Activated effector memory CD4-positive, alpha-beta T cell treated with anti-CD3 and anti-CD28 coated beads, Interleukin-2, amount 50 U/mL, for 16 hours (primary cell): Measurements from ENCODE around the gene FIZ1.

Experiments
- DNase-seq: peaks from one replicate; pipeline ENCODE4 v3.0.0-alpha.2; 2020

The FIZ1 gene, protein sequence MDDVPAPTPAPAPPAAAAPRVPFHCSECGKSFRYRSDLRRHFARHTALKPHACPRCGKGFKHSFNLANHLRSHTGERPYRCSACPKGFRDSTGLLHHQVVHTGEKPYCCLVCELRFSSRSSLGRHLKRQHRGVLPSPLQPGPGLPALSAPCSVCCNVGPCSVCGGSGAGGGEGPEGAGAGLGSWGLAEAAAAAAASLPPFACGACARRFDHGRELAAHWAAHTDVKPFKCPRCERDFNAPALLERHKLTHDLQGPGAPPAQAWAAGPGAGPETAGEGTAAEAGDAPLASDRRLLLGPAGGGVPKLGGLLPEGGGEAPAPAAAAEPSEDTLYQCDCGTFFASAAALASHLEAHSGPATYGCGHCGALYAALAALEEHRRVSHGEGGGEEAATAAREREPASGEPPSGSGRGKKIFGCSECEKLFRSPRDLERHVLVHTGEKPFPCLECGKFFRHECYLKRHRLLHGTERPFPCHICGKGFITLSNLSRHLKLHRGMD

DNA sequence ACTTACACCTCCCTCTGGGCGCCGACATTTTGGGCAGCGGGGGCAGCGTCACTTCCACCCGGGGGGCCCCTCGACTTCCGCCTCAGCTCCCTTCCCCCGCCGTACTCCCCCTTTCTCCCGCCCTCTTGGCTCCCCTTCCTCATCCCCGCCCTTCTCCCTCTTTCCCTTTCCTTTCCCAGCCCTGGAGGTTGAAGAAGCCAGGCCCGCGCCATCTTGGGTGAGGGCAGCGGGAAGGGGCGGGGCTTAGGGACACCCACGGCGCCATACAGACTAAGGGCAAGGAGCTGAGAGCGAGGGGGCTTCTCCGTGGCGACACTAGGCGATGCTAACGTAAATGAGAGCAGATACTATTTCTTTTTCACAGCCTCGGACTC lies at the start of gene FIZ1:
Gene FIZ1 (minus strand): TSS at position 50 of the 374 bp plus-strand sequence. CDS start 1,652 bp downstream, outside the sequence.
- peak; percentile 98 for DNase-seq

DNA sequence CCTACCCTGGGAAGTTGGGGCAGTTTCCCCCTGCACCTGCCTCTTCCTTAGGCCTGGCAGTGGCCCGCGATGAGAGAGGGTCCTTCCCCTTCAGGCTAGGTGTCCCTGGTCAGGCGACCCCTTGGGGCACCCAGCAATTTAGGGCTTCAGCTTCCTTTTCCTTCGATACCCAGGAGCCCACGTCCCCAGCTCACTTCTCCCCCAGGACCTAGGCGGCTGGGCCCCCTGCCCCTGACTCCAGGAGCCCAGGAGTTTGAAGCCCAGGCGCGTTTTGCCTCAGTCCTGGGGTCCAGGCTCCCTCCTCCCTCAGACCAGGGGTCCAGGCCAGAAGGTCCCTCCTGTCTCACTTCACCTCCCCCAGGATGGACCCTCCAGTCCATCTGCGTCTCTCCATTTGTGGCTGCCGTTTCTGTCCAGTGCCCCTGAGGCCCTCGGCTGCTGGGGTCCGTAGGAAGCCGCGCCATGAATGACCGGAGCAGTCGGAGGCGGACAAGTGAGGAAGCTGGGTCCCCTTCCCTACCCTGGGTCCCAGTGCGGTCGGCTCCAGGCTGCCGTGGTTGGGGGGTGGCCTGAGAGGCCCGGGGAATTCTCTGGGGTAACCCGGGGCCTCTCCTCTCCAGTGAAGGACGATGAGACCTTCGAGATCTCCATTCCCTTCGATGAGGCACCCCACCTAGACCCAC lies 49.4 kb upstream of the FIZ1 start:
- no peak for DNase-seq

- peak; percentile 78 for DNase-seq
Observed at GRCh38 chr19:55647732-55648584, 48.6 kb upstream of the FIZ1 start, which contains the start of gene CCDC106. Gene CCDC106, plus strand, starts transcription at chr19:55648212. Its CDS starts 835 bp downstream, at chr19:55649047.

DNA sequence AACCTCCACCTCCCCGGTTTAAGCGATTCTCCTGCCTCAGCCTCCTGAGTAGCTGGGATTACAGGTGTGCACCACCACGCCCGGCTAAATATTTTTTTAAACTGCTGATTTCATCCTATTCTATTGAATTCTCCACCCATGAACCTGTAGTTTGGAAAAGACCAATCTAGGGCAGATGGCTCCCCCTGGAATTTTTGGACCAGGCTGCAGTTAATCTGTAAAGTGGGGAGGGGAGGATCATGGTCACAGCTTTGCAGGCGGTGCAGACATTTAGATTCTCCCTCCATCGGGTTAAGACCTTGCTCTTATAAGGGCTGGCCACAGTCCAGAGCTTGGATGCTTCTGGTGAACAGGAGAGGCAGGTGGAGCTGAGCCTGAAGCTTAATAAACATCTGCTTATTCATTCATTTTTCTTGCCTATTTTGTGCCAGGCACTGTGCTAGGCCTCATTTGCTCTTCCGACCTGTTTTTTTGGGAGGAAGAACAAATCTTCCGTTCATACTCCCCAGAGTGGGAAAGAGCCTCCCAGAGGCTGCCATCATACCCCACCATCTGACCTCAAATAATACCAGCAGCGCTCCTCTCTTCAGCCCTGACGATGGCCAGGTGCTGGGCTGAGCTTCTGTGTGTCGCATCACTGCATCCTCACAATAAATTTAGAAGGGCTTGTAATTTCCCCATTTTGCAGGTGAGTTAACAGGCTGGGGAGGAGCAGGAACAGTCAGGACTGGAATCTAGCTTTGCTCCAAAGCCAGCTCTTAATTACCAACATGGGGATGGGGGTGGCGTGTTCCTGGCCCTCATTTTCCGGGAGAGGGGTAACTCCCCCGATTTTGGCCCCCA lies 47.8 kb upstream of the FIZ1 start:
- DNase-seq: no peak

GRCh38 chr19:55645512-55645881 lies 46.2 kb upstream of the FIZ1 start:
- no peak for DNase-seq

GRCh38 chr19:55644842-55645511 lies 45.7 kb upstream of the FIZ1 start:
- DNase-seq: no peak

DNA sequence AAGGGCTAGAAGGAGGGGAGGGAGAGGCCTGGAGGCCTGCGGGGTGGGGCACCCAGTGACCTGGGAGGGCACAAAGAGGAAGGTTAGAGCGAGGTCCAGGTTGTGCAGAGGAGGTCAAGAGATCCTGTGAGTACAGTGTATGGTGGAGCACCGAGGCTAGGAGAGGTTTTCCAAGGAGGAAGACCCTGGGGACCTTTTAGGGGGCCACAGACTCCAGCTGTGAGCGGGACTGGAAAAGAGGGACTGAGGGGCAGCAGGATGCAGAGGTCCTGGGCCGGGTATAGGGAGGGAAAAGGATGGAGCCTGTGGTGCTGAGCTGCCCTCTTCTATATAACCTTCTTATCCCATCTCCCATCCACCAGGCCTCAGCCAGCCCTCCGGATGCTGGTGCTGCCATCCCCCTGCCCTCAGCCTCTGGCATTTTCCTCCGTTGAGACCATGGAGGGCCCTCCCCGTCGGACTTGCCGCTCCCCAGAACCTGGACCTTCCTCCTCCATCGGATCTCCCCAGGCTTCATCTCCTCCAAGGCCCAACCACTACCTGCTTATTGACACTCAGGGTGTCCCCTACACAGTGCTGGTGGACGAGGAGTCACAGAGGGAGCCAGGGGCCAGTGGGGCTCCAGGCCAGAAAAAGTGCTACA lies 45.0 kb upstream of the FIZ1 start:
- DNase-seq: no peak

GRCh38 chr19:55643887-55644176 lies 44.5 kb upstream of the FIZ1 start:
- DNase-seq: no peak

GRCh38 chr19:55643003-55643886 lies 43.9 kb upstream of the FIZ1 start, which contains the start of gene ZNF581:
Gene ZNF581, plus strand, starts transcription at chr19:55643649. Its CDS starts 923 bp downstream, at chr19:55644572.
- DNase-seq: peak; percentile 93

DNA sequence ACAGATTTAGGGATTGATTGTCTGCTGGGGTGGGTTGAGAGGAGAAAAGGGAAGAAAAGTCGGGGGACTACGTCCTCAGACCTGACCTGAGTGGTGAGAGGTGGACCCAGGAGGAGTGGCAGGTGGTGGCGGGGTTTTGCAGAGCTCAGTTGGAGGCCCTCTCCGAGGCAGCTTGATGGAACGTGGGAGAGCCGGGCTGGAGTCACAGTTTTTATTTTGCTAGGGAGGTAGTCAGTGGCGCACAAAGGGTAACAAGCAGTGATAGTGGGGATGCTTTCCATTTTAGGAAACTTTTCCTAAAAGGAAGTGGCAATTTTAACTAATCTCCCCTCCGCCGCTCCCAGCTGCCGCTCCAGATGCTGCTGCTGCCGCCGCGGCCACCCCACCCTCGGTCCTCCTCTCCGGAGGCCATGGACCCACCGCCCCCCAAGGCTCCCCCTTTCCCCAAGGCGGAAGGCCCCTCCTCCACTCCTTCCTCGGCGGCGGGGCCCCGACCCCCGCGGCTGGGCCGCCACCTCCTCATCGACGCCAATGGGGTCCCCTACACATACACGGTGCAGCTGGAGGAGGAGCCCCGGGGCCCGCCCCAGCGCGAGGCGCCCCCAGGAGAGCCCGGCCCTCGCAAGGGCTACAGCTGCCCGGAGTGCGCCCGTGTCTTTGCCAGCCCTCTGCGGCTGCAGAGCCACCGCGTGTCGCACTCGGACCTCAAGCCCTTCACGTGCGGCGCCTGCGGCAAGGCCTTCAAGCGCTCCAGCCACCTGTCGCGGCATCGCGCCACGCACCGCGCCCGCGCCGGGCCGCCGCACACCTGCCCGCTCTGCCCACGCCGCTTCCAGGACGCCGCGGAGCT lies 43.1 kb upstream of the FIZ1 start:
- DNase-seq: peak; percentile 76

DNA sequence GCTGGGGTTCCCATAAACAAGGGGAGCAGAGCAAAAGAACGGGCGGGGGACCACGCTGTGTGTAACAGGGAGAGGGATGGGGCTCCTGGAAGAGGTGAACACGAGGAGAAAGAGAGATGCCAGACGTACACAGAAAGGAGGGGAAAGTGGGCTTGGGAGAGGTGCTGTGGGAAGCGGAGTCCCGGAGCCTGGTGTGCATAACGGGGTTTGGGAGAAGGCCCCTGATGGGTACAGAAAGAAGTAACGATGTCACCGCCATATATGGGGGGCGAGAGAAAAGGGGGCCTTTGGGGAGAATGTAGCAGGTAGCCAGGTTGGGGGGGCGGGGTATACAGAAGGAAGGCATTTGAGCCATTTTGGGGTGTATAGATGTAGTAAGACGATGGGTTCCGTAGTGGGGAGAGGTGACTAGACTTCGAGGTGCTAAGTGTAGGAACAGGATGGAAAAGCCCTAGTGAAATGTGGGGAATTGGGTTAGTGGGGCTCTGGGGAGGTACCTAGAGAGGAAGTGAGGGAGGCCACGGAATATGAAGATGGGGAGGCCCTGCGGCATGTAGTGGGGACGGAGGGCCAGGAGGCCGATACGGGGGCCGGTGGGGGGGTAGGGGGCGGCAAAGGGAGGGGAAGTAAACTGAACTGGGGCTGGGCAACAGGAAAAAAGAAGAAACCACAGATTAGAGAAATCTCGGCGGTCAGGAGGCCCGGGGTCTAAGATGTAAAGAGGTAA lies 42.3 kb upstream of the FIZ1 start:
- no peak for DNase-seq

- peak; percentile 86 for DNase-seq
Observed at GRCh38 chr19:55640577-55641425, 41.5 kb upstream of the FIZ1 start, which contains the start of gene ZNF580. Gene ZNF580, plus strand, starts transcription at chr19:55641002. Its CDS starts 1,507 bp downstream, at chr19:55642509.

GRCh38 chr19:55640043-55640576 lies 40.8 kb upstream of the FIZ1 start:
- peak; percentile 91 for DNase-seq

GRCh38 chr19:55638864-55639359 lies 39.6 kb upstream of the FIZ1 start:
- peak; percentile 88 for DNase-seq

DNA sequence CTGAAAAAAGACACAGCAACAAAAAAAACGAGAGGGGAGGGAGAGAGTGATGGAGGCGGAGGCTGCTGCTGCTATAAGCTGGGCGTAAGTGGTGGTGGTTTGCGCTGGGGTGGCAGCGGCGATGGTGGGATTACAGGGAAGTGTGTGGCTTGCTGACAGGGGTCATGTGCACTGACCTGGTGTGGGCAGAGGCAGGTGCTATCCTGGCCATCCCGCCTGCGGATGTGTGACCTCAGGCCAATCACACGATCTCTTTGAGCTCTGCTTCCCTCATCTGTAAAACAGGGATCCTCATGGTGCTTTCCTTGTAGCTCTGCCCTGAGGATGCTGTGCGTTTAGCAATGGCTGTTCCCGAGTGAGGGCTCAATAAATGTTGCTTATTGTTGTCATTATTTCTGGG lies 38.2 kb upstream of the FIZ1 start:
- no peak for DNase-seq

DNA sequence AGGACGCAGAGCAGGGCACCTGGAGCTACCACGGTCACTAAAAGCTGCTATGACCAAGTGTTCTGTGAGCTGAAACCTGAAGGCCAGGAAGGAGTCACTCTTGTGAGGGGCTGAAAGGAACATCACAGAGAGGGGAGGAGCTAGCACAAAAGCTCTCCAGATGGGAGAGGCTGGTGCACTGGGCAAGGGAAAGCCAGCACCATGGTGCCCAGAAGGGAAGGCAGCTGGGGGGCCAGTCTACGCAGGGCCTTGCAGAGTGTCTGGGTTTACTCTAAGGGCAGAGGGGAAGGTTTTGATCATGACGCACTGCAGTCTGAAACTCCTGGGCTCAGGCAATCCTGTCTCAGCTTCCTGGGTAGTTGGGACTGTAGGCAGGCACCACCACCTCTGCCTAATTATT lies 37.4 kb upstream of the FIZ1 start:
- no peak for DNase-seq
